IPS-NIHi7 (cell line): Measurements from ENCODE around the gene NR3C1.

Experiments used
- DNase-seq: peaks from one replicate; pipeline ENCODE4 v3.0.0; 2012; ENCODE audit warnings: mixed read lengths; ENCODE audit errors: extremely low spot score

Gene NR3C1

GRCh38 chr5:143362664-143363227, 40.7 kb downstream of the NR3C1 start:
- DNase-seq, result no peak

- no peak for DNase-seq
Observed at GRCh38 chr5:143361438-143361837, 42.0 kb downstream of the NR3C1 start.

GRCh38 chr5:143360755-143361154, 42.7 kb downstream of the NR3C1 start:
- no peak for DNase-seq

GRCh38 chr5:143359869-143360268, 43.6 kb downstream of the NR3C1 start:
- no peak for DNase-seq

GRCh38 chr5:143356855-143357583, 46.5 kb downstream of the NR3C1 start:
- no peak for DNase-seq

- no peak for DNase-seq
Observed at GRCh38 chr5:143355710-143356109, 47.8 kb downstream of the NR3C1 start.

- DNase-seq, result no peak
Observed at GRCh38 chr5:143354025-143354424, 49.5 kb downstream of the NR3C1 start.

- DNase-seq, result no peak
Observed at GRCh38 chr5:143352691-143353090, 50.8 kb downstream of the NR3C1 start.

GRCh38 chr5:143350751-143351602, 52.5 kb downstream of the NR3C1 start:
- no peak for DNase-seq

GRCh38 chr5:143350341-143350740, 53.1 kb downstream of the NR3C1 start:
- DNase-seq, result no peak

GRCh38 chr5:143349177-143349576, 54.3 kb downstream of the NR3C1 start:
- no peak for DNase-seq

GRCh38 chr5:143347698-143348344, 55.7 kb downstream of the NR3C1 start:
- no peak for DNase-seq

GRCh38 chr5:143347046-143347445, 56.4 kb downstream of the NR3C1 start:
- no peak for DNase-seq

GRCh38 chr5:143345671-143346440, 57.6 kb downstream of the NR3C1 start:
- DNase-seq, result no peak

- DNase-seq, result peak; percentile 13
Observed at GRCh38 chr5:143343042-143343441, 60.4 kb downstream of the NR3C1 start.

- no peak for DNase-seq
Observed at GRCh38 chr5:143342607-143343006, 60.9 kb downstream of the NR3C1 start.

GRCh38 chr5:143341807-143342570, 61.5 kb downstream of the NR3C1 start:
- no peak for DNase-seq

- DNase-seq, result no peak
Observed at GRCh38 chr5:143340891-143341685, 62.4 kb downstream of the NR3C1 start.

- no peak for DNase-seq
Observed at GRCh38 chr5:143338658-143339366, 64.7 kb downstream of the NR3C1 start.
